ENCODE results near the gene CCPG1. TPM values are rescaled to one million over a fixed set of nuclear protein-coding genes. Genes with fewer than 3 reads are reported as not detected.
"Not testable (repeated sequence)": the region's sequence is repeated elsewhere in the genome, so short reads cannot be mapped to it uniquely, and the experiment has no call there.

CCPG1 gene
- total RNA-seq, 1 experiment from 2014 or later, result 27.6 TPM

DNA sequence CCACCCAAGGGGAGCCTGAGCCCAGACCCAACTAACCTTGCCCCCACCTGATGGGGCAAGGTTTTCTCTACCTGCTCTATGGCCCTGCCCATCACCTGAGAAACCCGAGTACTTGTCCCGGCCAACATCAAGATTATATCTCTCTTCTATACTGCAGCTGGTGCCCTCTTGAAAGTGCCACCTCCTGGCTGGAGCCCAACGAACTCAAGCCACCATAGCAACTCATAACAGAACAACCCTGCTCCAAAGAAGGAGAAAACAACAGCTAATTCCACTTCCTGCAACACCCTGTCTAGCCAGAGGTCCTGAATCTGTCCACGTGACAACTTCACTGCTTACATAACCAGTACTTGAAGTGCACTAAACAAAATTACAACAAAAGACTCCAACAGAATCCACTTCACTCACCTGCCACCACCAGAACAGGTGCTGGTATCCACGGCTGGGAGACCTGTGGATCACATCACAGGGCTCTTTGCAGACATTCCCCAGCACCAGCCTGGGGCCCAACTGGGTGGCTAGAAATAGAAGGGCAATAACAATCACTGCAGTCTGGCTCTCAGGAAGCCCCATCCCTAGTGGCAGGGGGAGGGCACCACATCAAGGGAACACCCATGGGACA, 49.4 kb upstream of the CCPG1 start:
- POLR2A ChIA-PET, result no interaction called here
- H3K27ac ChIP-seq (ENCODE audit: low read length), result no peak overlapping the region
- intact Hi-C loops (cut with micrococcal nuclease; ENCODE audit: unreplicated experiment) (no loop called here), in situ Hi-C loops (cut with HindIII; ENCODE audit: low pct_unique_long_range_greater_than_20kb, low sequenced_read_pairs) (no loop called here)
- H3K4me3 ChIP-seq (ENCODE audit: low read depth in 2 of 2, low read length in 2 of 2), result no peak overlapping the region
- TF ChIP-seq SIN3A (IDR thresholded peaks at IDR 0.05; ENCODE audit: borderline replicate concordance, insufficient read depth, low read depth, low read length) (no peak), POLR2AphosphoS5 (IDR thresholded peaks at IDR 0.05; ENCODE audit: low read depth, low read length) (no peak), TCF7L2 (IDR thresholded peaks at IDR 0.05; ENCODE audit: low read depth, low read length) (no peak)
- TF ChIP-seq, protein P1, sequence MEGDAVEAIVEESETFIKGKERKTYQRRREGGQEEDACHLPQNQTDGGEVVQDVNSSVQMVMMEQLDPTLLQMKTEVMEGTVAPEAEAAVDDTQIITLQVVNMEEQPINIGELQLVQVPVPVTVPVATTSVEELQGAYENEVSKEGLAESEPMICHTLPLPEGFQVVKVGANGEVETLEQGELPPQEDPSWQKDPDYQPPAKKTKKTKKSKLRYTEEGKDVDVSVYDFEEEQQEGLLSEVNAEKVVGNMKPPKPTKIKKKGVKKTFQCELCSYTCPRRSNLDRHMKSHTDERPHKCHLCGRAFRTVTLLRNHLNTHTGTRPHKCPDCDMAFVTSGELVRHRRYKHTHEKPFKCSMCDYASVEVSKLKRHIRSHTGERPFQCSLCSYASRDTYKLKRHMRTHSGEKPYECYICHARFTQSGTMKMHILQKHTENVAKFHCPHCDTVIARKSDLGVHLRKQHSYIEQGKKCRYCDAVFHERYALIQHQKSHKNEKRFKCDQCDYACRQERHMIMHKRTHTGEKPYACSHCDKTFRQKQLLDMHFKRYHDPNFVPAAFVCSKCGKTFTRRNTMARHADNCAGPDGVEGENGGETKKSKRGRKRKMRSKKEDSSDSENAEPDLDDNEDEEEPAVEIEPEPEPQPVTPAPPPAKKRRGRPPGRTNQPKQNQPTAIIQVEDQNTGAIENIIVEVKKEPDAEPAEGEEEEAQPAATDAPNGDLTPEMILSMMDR (IDR thresholded peaks at IDR 0.05), result no peak
- TF ChIP-seq, protein P2, sequence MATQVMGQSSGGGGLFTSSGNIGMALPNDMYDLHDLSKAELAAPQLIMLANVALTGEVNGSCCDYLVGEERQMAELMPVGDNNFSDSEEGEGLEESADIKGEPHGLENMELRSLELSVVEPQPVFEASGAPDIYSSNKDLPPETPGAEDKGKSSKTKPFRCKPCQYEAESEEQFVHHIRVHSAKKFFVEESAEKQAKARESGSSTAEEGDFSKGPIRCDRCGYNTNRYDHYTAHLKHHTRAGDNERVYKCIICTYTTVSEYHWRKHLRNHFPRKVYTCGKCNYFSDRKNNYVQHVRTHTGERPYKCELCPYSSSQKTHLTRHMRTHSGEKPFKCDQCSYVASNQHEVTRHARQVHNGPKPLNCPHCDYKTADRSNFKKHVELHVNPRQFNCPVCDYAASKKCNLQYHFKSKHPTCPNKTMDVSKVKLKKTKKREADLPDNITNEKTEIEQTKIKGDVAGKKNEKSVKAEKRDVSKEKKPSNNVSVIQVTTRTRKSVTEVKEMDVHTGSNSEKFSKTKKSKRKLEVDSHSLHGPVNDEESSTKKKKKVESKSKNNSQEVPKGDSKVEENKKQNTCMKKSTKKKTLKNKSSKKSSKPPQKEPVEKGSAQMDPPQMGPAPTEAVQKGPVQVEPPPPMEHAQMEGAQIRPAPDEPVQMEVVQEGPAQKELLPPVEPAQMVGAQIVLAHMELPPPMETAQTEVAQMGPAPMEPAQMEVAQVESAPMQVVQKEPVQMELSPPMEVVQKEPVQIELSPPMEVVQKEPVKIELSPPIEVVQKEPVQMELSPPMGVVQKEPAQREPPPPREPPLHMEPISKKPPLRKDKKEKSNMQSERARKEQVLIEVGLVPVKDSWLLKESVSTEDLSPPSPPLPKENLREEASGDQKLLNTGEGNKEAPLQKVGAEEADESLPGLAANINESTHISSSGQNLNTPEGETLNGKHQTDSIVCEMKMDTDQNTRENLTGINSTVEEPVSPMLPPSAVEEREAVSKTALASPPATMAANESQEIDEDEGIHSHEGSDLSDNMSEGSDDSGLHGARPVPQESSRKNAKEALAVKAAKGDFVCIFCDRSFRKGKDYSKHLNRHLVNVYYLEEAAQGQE (IDR thresholded peaks at IDR 0.05; ENCODE audit: insufficient read depth in 1 of 2, low read depth in 2 of 2, low read length in 1 of 2), result no peak
- no peak for DNase-seq (ENCODE audit: low read depth, low spot score)
- no peaks in the 10 kb centered on the region for H3K27me3 ChIP-seq (ENCODE audit: control insufficient read depth, insufficient read depth, low read length)
- CTCF ChIA-PET, result no interaction called here
- no TSS peak for BruUV-seq (replicated peaks)
- H3K4me1 ChIP-seq (ENCODE audit: control insufficient read depth, insufficient read depth, low read length), result no peaks in the 10 kb centered on the region
- H3K36me3 ChIP-seq (ENCODE audit: control insufficient read depth, insufficient read depth, low read length), result no peaks in the 10 kb centered on the region
- ATAC-seq, result no peak
- no peaks in the 10 kb centered on the region for H3K9me3 ChIP-seq (ENCODE audit: control insufficient read depth, insufficient read depth, low read depth, low read length)

DNA sequence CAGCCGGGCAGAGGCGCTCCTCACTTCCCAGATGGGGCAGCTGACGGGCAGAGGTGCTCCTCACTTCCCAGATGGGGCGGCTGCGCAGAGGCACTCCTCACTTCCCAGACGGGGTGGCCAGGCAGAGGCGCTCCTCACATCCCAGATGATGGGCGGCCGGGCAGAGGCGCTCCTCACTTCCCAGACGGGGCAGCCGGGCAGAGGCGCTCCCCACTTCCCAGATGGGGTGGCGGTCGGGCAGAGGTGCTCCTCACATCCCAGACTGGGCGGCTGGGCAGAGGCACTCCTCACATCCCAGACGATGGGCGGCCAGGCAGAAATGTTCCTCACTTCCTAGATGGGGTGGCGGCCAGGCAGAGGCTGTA, 38.9 kb upstream of the CCPG1 start:
- H3K9me3 ChIP-seq (ENCODE audit: control insufficient read depth, insufficient read depth, low read depth, low read length); in situ Hi-C loops (cut with HindIII; ENCODE audit: low pct_unique_long_range_greater_than_20kb, low sequenced_read_pairs); H3K27me3 ChIP-seq (ENCODE audit: control insufficient read depth, insufficient read depth, low read length); H3K4me1 ChIP-seq (ENCODE audit: control insufficient read depth, insufficient read depth, low read length); intact Hi-C loops (cut with micrococcal nuclease; ENCODE audit: unreplicated experiment); DNase-seq (ENCODE audit: low read depth, low spot score); CTCF ChIA-PET; POLR2A ChIA-PET; H3K4me3 ChIP-seq (ENCODE audit: low read depth in 2 of 2, low read length in 2 of 2); ATAC-seq; H3K36me3 ChIP-seq (ENCODE audit: control insufficient read depth, insufficient read depth, low read length); H3K27ac ChIP-seq (ENCODE audit: low read length); BruUV-seq (replicated peaks): not testable (repeated sequence)

DNA sequence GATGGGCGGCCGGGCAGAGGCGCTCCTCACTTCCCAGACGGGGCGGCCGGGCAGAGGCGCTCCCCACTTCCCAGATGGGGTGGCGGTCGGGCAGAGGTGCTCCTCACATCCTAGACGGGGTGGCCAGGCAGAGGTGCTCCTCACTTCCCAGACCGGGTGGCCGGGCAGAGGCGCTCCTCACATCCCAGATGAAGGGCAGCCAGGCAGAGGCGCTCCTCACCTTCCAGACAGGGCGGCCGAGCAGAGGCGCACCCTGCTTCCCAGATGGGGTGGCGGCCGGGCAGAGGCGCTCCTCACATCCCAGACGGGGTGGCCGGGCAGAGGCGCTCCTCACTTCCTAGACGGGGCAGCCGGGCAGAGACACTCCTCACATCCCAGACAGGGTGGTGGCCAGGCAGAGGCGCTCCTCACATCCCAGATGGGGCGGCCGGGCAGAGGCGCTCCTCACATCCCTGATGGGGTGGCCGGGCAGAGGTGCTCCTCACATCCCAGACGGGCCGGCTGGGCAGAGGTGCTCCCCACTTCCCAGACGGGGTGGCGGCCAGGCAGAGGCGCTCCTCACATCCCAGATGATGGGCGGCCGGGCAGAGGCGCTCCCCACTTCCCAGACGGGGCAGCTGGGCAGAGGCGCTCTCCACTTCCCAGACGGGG, 38.3 kb upstream of the CCPG1 start:
- H3K27ac ChIP-seq (ENCODE audit: low read length); H3K9me3 ChIP-seq (ENCODE audit: control insufficient read depth, insufficient read depth, low read depth, low read length); intact Hi-C loops (cut with micrococcal nuclease; ENCODE audit: unreplicated experiment); BruUV-seq (replicated peaks); H3K4me3 ChIP-seq (ENCODE audit: low read depth in 2 of 2, low read length in 2 of 2); in situ Hi-C loops (cut with HindIII; ENCODE audit: low pct_unique_long_range_greater_than_20kb, low sequenced_read_pairs); H3K4me1 ChIP-seq (ENCODE audit: control insufficient read depth, insufficient read depth, low read length); H3K27me3 ChIP-seq (ENCODE audit: control insufficient read depth, insufficient read depth, low read length); H3K36me3 ChIP-seq (ENCODE audit: control insufficient read depth, insufficient read depth, low read length); ATAC-seq; CTCF ChIA-PET; DNase-seq (ENCODE audit: low read depth, low spot score); POLR2A ChIA-PET: not testable (repeated sequence)

DNA sequence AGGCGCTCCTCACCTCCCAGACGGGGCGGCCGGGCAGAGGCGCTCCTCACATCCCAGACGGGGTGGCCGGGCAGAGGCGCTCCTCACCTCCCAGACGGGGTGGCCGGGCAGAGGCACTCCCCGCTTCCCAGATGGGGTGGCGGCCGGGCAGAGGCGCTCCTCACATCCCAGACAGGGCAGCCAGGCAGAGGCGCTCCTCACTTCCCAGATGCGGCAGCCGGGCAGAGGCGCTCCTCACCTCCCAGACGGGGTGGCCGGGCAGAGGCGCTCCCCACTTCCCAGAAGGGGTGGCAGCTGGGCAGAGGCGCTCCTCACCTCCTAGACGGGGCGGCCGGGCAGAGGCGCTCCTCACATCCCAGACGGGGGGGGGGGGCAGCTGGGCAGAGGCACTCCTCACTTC, 37.8 kb upstream of the CCPG1 start:
- DNase-seq (ENCODE audit: low read depth, low spot score); H3K36me3 ChIP-seq (ENCODE audit: control insufficient read depth, insufficient read depth, low read length); H3K27me3 ChIP-seq (ENCODE audit: control insufficient read depth, insufficient read depth, low read length); intact Hi-C loops (cut with micrococcal nuclease; ENCODE audit: unreplicated experiment); ATAC-seq; in situ Hi-C loops (cut with HindIII; ENCODE audit: low pct_unique_long_range_greater_than_20kb, low sequenced_read_pairs); H3K4me3 ChIP-seq (ENCODE audit: low read depth in 2 of 2, low read length in 2 of 2); H3K9me3 ChIP-seq (ENCODE audit: control insufficient read depth, insufficient read depth, low read depth, low read length); H3K4me1 ChIP-seq (ENCODE audit: control insufficient read depth, insufficient read depth, low read length); POLR2A ChIA-PET; BruUV-seq (replicated peaks); CTCF ChIA-PET; H3K27ac ChIP-seq (ENCODE audit: low read length): not testable (repeated sequence)

DNA sequence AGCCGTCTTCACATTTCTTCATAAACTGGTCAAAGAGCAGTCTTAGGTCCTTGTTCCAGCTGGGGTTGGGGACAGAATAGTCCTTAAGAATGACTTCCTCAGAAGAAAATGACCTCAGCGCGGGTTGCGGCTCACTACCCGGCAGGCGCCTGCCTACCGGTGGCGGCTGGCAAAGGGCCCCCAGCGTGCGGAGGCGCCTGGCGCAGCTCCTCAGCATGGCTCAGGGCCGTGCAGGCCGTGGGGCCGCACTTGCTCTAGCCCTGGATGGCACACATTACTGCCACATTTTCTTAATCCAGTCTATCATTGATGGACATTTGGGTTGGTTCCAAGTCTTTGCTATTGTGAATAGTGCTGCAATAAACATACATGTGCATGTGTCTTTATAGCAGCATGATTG, 35.0 kb upstream of the CCPG1 start:
- CTCF ChIA-PET; H3K4me3 ChIP-seq (ENCODE audit: low read depth in 2 of 2, low read length in 2 of 2); BruUV-seq (replicated peaks); H3K36me3 ChIP-seq (ENCODE audit: control insufficient read depth, insufficient read depth, low read length); in situ Hi-C loops (cut with HindIII; ENCODE audit: low pct_unique_long_range_greater_than_20kb, low sequenced_read_pairs); POLR2A ChIA-PET; ATAC-seq; H3K27ac ChIP-seq (ENCODE audit: low read length); H3K27me3 ChIP-seq (ENCODE audit: control insufficient read depth, insufficient read depth, low read length); DNase-seq (ENCODE audit: low read depth, low spot score); H3K9me3 ChIP-seq (ENCODE audit: control insufficient read depth, insufficient read depth, low read depth, low read length); intact Hi-C loops (cut with micrococcal nuclease; ENCODE audit: unreplicated experiment); H3K4me1 ChIP-seq (ENCODE audit: control insufficient read depth, insufficient read depth, low read length): not testable (repeated sequence)

Data from Panc1 (cell line).